ENCODE results near the gene MAN2A2.

MAN2A2 gene

DNA sequence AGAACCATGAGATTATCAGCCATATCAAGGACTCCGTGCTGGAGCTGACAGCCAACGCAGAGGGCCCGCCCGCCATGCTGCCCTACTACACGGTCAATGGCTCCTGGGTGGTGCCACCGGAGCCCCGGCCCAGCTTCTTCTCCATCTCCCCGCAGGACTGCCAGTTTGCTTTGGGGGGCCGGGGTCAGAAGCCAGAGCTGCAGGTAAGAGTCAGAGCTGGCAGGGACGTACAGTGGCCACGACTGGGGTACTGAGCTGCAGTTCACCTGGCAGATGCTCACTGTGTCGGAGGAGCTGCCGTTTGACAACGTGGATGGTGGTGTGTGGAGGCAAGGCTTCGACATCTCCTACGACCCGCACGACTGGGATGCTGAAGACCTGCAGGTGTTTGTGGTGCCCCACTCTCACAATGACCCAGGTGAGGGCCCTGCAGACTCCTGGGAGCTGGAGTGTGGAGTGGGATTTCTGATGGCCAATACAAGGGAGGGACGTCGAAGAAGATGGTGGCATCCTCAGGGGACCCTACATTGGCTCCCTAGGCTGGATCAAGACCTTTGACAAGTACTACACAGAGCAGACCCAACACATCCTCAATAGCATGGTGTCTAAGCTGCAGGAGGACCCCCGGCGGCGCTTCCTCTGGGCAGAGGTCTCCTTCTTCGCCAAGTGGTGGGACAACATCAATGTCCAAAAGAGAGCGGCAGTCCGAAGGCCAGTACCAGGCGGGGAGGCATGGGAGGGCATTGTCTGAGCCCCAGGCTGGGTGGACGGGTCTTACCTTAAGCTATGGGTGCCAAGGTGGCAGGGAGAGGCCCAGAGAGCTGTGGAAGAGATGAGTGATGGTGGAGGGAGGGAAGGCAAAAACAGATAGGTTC lies 2.4 kb downstream of the MAN2A2 start:
- TF ChIP-seq FOXM1 (IDR thresholded peaks at IDR 0.05; ENCODE audit: borderline replicate concordance, low read depth) (no peak), YY1 (IDR thresholded peaks at IDR 0.05; ENCODE audit: low read depth) (no peak), EP300 (IDR thresholded peaks at IDR 0.05; ENCODE audit: borderline replicate concordance) (no peak), RAD21 (IDR thresholded peaks at IDR 0.05; ENCODE audit: low read depth) (no peak), ZBTB7A (IDR thresholded peaks at IDR 0.05; ENCODE audit: low read depth) (no peak)
- TF ChIP-seq, protein P1, sequence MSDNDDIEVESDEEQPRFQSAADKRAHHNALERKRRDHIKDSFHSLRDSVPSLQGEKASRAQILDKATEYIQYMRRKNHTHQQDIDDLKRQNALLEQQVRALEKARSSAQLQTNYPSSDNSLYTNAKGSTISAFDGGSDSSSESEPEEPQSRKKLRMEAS (IDR thresholded peaks at IDR 0.05): no peak
- TF ChIP-seq, protein P2, sequence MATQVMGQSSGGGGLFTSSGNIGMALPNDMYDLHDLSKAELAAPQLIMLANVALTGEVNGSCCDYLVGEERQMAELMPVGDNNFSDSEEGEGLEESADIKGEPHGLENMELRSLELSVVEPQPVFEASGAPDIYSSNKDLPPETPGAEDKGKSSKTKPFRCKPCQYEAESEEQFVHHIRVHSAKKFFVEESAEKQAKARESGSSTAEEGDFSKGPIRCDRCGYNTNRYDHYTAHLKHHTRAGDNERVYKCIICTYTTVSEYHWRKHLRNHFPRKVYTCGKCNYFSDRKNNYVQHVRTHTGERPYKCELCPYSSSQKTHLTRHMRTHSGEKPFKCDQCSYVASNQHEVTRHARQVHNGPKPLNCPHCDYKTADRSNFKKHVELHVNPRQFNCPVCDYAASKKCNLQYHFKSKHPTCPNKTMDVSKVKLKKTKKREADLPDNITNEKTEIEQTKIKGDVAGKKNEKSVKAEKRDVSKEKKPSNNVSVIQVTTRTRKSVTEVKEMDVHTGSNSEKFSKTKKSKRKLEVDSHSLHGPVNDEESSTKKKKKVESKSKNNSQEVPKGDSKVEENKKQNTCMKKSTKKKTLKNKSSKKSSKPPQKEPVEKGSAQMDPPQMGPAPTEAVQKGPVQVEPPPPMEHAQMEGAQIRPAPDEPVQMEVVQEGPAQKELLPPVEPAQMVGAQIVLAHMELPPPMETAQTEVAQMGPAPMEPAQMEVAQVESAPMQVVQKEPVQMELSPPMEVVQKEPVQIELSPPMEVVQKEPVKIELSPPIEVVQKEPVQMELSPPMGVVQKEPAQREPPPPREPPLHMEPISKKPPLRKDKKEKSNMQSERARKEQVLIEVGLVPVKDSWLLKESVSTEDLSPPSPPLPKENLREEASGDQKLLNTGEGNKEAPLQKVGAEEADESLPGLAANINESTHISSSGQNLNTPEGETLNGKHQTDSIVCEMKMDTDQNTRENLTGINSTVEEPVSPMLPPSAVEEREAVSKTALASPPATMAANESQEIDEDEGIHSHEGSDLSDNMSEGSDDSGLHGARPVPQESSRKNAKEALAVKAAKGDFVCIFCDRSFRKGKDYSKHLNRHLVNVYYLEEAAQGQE (IDR thresholded peaks at IDR 0.05; ENCODE audit: low read depth): no peak
- TF ChIP-seq, protein P3, sequence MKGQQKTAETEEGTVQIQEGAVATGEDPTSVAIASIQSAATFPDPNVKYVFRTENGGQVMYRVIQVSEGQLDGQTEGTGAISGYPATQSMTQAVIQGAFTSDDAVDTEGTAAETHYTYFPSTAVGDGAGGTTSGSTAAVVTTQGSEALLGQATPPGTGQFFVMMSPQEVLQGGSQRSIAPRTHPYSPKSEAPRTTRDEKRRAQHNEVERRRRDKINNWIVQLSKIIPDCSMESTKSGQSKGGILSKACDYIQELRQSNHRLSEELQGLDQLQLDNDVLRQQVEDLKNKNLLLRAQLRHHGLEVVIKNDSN (IDR thresholded peaks at IDR 0.05): no peak

DNA sequence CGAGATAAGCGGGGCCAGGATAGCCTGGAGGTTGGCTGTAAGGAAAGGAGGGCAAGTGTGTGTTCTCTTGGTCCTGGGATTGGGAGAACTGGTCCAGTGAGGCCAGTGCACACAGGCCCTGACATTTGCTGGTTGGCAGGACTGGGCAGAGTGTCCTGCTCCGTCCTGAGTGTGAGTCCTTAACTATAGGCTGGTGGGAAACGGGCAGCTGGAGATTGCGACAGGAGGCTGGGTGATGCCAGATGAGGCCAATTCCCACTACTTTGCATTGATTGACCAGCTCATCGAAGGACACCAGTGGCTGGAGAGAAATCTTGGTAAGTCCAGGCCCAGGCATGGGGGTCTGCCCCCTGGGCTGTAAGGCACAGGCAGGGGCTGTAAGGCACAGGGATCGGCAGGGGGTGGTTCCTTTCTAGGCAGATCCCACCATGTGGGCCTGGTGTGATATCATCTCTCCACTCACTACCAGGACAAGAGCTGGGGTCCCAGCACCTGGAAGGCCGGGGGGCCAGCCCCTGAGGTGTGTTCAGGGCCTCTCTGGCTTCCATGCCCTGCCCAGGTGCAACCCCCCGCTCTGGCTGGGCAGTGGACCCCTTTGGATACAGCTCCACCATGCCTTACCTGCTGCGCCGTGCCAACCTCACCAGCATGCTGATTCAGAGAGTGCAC lies 3.2 kb downstream of the MAN2A2 start:
- TF ChIP-seq EP300 (IDR thresholded peaks at IDR 0.05; ENCODE audit: borderline replicate concordance): no peak

DNA sequence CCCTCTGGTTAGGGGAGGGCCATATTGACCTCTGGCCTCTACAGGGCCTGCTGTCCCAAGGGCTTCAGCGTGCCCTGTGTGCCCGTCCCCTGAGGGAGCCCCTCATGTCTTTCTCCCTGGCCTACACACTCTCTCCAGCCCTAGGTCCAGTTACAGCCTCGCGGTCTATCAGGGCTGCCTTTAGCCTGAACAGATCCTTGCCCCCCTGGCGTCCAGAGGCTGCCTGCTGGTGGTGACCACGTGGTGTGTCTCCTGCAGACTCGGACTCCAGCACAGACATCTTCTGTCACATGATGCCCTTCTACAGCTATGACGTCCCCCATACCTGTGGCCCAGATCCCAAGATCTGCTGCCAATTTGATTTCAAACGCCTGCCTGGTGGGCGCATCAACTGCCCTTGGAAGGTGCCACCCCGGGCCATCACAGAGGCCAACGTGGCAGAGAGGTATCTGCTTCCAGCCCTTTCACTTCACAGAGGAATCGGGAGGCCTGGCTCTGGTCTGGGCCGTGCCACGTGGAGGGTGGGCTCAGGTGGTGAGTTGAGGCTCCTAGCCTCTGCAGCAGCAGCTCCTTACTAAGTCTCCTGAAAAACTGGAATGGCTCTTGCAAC lies 4.1 kb downstream of the MAN2A2 start:
- TF ChIP-seq, protein P2 (IDR thresholded peaks at IDR 0.05; ENCODE audit: low read depth): no peak
- TF ChIP-seq EGR1 (IDR thresholded peaks at IDR 0.05) (no peak), RAD21 (IDR thresholded peaks at IDR 0.05; ENCODE audit: low read depth) (no peak), TCF12 (IDR thresholded peaks at IDR 0.05; ENCODE audit: low read depth) (no peak), CEBPB (IDR thresholded peaks at IDR 0.05) (no peak), FOXM1 (IDR thresholded peaks at IDR 0.05; ENCODE audit: borderline replicate concordance, low read depth) (no peak), YY1 (IDR thresholded peaks at IDR 0.05; ENCODE audit: low read depth) (no peak), CREB1 (IDR thresholded peaks at IDR 0.05; ENCODE audit: low read depth) (no peak), NFIC (IDR thresholded peaks at IDR 0.05) (no peak), EP300 (IDR thresholded peaks at IDR 0.05; ENCODE audit: borderline replicate concordance) (no peak), ZBTB7A (IDR thresholded peaks at IDR 0.05; ENCODE audit: low read depth) (no peak), TAF1 (IDR thresholded peaks at IDR 0.05; ENCODE audit: low read depth) (no peak), TEAD4 (IDR thresholded peaks at IDR 0.05) (no peak)
- TF ChIP-seq, protein P1 (IDR thresholded peaks at IDR 0.05): no peak
- TF ChIP-seq, protein P3 (IDR thresholded peaks at IDR 0.05): no peak

DNA sequence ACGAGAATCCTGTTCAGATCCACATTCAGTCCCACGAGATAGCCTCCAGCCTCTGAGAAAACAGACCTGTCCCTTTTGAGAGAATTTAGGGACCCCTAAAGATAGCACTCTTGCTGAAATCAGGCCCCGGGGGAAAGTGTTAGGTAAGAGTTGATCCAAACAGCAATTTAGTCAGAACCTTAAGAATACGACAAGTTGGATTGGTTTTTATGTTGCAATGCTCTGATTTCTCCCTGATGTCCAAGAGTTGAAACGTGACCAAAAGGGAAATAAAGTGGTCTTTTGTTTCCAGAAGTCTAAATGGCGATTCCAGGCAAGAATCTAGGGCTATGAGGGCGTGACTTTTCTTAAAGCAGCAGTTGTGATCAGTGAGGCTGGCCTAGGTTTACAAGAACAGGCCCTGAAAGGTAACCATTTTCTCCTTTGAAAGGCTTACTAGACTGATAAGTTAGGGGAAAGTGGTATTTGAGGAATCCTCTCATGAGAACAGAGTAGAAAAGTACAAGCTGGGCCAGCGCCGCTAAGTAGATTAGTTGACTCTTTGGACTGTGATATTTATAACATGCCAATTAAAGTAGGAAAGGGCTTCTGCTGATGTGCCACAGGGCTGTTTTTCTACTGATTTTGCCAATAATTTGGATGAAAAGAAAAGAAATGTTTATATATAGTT lies 4.9 kb downstream of the MAN2A2 start:
- no peak for TF ChIP-seq EP300 (IDR thresholded peaks at IDR 0.05; ENCODE audit: borderline replicate concordance)
- no peak for TF ChIP-seq TCF12 (IDR thresholded peaks at IDR 0.05; ENCODE audit: low read depth)
- TF ChIP-seq RAD21 (IDR thresholded peaks at IDR 0.05; ENCODE audit: low read depth): no peak
- TF ChIP-seq CEBPB (IDR thresholded peaks at IDR 0.05): no peak
- TF ChIP-seq, protein P2 (IDR thresholded peaks at IDR 0.05; ENCODE audit: low read depth): no peak
- no peak for TF ChIP-seq CREB1 (IDR thresholded peaks at IDR 0.05; ENCODE audit: low read depth)
- no peak for TF ChIP-seq ZBTB7A (IDR thresholded peaks at IDR 0.05; ENCODE audit: low read depth)
- no peak for TF ChIP-seq FOXM1 (IDR thresholded peaks at IDR 0.05; ENCODE audit: borderline replicate concordance, low read depth)
- no peak for TF ChIP-seq EGR1 (IDR thresholded peaks at IDR 0.05)
- TF ChIP-seq TAF1 (IDR thresholded peaks at IDR 0.05; ENCODE audit: low read depth): no peak
- TF ChIP-seq YY1 (IDR thresholded peaks at IDR 0.05; ENCODE audit: low read depth): no peak
- TF ChIP-seq TEAD4 (IDR thresholded peaks at IDR 0.05): no peak
- no peak for TF ChIP-seq NFIC (IDR thresholded peaks at IDR 0.05)
- TF ChIP-seq, protein P1 (IDR thresholded peaks at IDR 0.05): no peak
- TF ChIP-seq, protein P3 (IDR thresholded peaks at IDR 0.05): no peak
